Measurements from ENCODE around the gene C1QTNF6.
A peak's percentile ranks its signal among the peaks of the same experiment; 100 is the strongest.

The C1QTNF6 gene

GRCh38 chr22:37184816-37185541, 3.1 kb downstream of the C1QTNF6 start:
- no peak for DNase-seq
- Mint-ChIP-seq H3K4me3 (no peak overlapping the region), H3K4me1 (peaks cover 59% of the 10 kb centered on the region), H3K27ac (no peak overlapping the region), H3K27me3 (ENCODE audit: low read depth, poor library complexity) (peaks cover 3% of the 10 kb centered on the region), H3K9me3 (no peaks in the 10 kb centered on the region), H3K36me3 (ENCODE audit: low read depth) (peaks cover 4% of the 10 kb centered on the region)
- no peak for TF ChIP-seq CTCF (IDR thresholded peaks at IDR 0.05)

GRCh38 chr22:37184380-37184755, 3.7 kb downstream of the C1QTNF6 start:
- DNase-seq = no peak
- peaks cover under 1% of the 10 kb centered on the region for H3K36me3 Mint-ChIP-seq (ENCODE audit: low read depth)
- no peak for TF ChIP-seq CTCF (IDR thresholded peaks at IDR 0.05)
- H3K9me3 Mint-ChIP-seq = no peaks in the 10 kb centered on the region
- peaks cover 61% of the 10 kb centered on the region for H3K4me1 Mint-ChIP-seq
- H3K27ac Mint-ChIP-seq = no peak overlapping the region
- peaks cover 3% of the 10 kb centered on the region for H3K27me3 Mint-ChIP-seq (ENCODE audit: low read depth, poor library complexity)
- no peak overlapping the region for H3K4me3 Mint-ChIP-seq

- H3K27me3 Mint-ChIP-seq (ENCODE audit: low read depth, poor library complexity) = peaks cover 3% of the 10 kb centered on the region
- H3K36me3 Mint-ChIP-seq (ENCODE audit: low read depth) = no peaks in the 10 kb centered on the region
- H3K9me3 Mint-ChIP-seq = no peaks in the 10 kb centered on the region
- H3K27ac Mint-ChIP-seq = peak overlapping the region; percentile 61
- no peak for DNase-seq
- H3K4me1 Mint-ChIP-seq = peaks cover 61% of the 10 kb centered on the region
- TF ChIP-seq CTCF (IDR thresholded peaks at IDR 0.05) = no peak
- no peak overlapping the region for H3K4me3 Mint-ChIP-seq
These were observed 4.3 kb downstream of the C1QTNF6 start for GRCh38 chr22:37183432-37184379.

GRCh38 chr22:37182949-37183245, 5.2 kb downstream of the C1QTNF6 start:
- TF ChIP-seq CTCF (IDR thresholded peaks at IDR 0.05) = no peak
- Mint-ChIP-seq H3K27me3 (ENCODE audit: low read depth, poor library complexity) (peaks cover 6% of the 10 kb centered on the region), H3K4me3 (no peak overlapping the region)

GRCh38 chr22:37182101-37182948, 5.7 kb downstream of the C1QTNF6 start:
- no peak for TF ChIP-seq CTCF (IDR thresholded peaks at IDR 0.05)
- Mint-ChIP-seq H3K4me1 (peaks cover 61% of the 10 kb centered on the region), H3K36me3 (ENCODE audit: low read depth) (no peaks in the 10 kb centered on the region), H3K9me3 (no peaks in the 10 kb centered on the region), H3K4me3 (no peak overlapping the region), H3K27me3 (ENCODE audit: low read depth, poor library complexity) (peaks cover 8% of the 10 kb centered on the region), H3K27ac (no peak overlapping the region)
- no peak for DNase-seq

More at GRCh38 chr22:37182949-37183245, 5.2 kb downstream of the C1QTNF6 start:
- no peak overlapping the region for H3K27ac Mint-ChIP-seq
- peaks cover 61% of the 10 kb centered on the region for H3K4me1 Mint-ChIP-seq
- no peaks in the 10 kb centered on the region for H3K36me3 Mint-ChIP-seq (ENCODE audit: low read depth)
- DNase-seq = no peak
- H3K9me3 Mint-ChIP-seq = no peaks in the 10 kb centered on the region

All from nephron progenitor cell (in vitro differentiated cells).